ENCODE measurements around the gene NKD2.
"Not testable (repeated sequence)": the region's sequence is repeated elsewhere in the genome, so short reads cannot be mapped to it uniquely, and the experiment has no call there.

The NKD2 gene

DNA sequence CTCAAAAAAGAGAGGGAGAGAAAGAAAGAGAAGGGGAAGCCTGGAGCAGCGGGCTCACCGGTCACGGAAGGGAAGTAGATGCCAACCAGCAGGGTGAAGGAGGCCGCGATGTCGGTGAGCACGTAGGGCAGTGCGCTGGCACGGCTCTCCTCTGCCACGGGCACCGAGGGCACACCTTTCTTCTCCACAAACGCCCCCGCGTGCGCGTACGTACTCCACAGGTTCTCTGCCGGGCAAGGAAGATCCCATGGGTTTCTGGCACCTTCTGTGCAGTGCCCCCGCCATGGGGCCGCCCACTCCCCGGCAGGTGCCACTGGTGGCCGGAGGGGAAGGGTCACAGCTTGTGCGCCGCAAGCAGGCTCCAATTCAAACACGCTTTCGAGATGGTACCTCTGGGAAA is 72.9 kb downstream of the NKD2 start:
- DNase-seq, result no peak
- no peak overlapping the region for H2AFZ ChIP-seq (ENCODE audit: low read length)
- H3K9me2 ChIP-seq (replicated peaks; ENCODE audit: insufficient read depth, low read length), result no peaks in the 10 kb centered on the region
- H3K27me3 ChIP-seq (replicated peaks; ENCODE audit: insufficient read depth, low read length), result no peaks in the 10 kb centered on the region
- no peaks in the 10 kb centered on the region for H3K36me3 ChIP-seq (replicated peaks; ENCODE audit: insufficient read depth, low read length)
- no peak overlapping the region for H3K27ac ChIP-seq (ENCODE audit: low read length)
- no peaks in the 10 kb centered on the region for H3K4me1 ChIP-seq (ENCODE audit: low read length)
- no peak overlapping the region for H3K9ac ChIP-seq (ENCODE audit: low read length)
- TF ChIP-seq, protein P1, sequence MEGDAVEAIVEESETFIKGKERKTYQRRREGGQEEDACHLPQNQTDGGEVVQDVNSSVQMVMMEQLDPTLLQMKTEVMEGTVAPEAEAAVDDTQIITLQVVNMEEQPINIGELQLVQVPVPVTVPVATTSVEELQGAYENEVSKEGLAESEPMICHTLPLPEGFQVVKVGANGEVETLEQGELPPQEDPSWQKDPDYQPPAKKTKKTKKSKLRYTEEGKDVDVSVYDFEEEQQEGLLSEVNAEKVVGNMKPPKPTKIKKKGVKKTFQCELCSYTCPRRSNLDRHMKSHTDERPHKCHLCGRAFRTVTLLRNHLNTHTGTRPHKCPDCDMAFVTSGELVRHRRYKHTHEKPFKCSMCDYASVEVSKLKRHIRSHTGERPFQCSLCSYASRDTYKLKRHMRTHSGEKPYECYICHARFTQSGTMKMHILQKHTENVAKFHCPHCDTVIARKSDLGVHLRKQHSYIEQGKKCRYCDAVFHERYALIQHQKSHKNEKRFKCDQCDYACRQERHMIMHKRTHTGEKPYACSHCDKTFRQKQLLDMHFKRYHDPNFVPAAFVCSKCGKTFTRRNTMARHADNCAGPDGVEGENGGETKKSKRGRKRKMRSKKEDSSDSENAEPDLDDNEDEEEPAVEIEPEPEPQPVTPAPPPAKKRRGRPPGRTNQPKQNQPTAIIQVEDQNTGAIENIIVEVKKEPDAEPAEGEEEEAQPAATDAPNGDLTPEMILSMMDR (IDR thresholded peaks at IDR 0.05; ENCODE audit: low read length), result no peak
- no peak for TF ChIP-seq EZH2phosphoT487 (IDR thresholded peaks at IDR 0.05; ENCODE audit: low read length)
- TF ChIP-seq EZH2 (optimal IDR thresholded peaks at IDR 0.05; ENCODE audit: low read depth, low read length), result no peak
- H3K4me2 ChIP-seq (ENCODE audit: low read depth, low read length), result no peak overlapping the region
- no peaks in the 10 kb centered on the region for H3F3A ChIP-seq (ENCODE audit: insufficient read depth, low read length)
- H3K9me3 ChIP-seq (replicated peaks; ENCODE audit: insufficient read depth, low read length), result no peaks in the 10 kb centered on the region
- H3K79me2 ChIP-seq (ENCODE audit: low read length), result no peaks in the 10 kb centered on the region
- H4K20me1 ChIP-seq (ENCODE audit: insufficient read depth, low read length), result no peaks in the 10 kb centered on the region
- H3K4me3 ChIP-seq (ENCODE audit: low read length), result no peak overlapping the region

DNA sequence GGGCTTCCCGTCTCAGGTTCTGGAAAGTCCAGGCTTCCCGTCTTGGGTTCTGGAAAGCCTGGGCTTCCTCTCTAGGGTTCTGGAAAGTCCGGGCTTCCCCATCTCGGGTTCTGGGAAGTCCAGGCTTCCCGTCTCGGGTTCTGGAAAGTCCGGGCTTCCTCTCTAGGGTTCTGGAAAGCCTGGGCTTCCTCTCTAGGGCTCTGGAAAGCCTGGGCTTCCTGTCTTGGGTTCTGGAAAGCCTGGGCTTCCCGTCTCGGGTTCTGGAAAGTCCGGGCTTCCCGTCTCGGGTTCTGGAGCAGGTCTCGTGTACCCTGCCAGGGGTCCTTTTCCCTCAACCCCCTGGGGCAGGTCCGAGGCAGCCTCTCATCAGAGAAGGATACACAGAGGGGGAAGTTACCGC is 74.4 kb downstream of the NKD2 start:
- not testable (repeated sequence) for H3K4me1 ChIP-seq (ENCODE audit: low read length); DNase-seq; H3K27me3 ChIP-seq (replicated peaks; ENCODE audit: insufficient read depth, low read length); H3F3A ChIP-seq (ENCODE audit: insufficient read depth, low read length); H4K20me1 ChIP-seq (ENCODE audit: insufficient read depth, low read length); H3K4me2 ChIP-seq (ENCODE audit: low read depth, low read length); H3K9me3 ChIP-seq (replicated peaks; ENCODE audit: insufficient read depth, low read length); H3K79me2 ChIP-seq (ENCODE audit: low read length); H2AFZ ChIP-seq (ENCODE audit: low read length); H3K9ac ChIP-seq (ENCODE audit: low read length); H3K9me2 ChIP-seq (replicated peaks; ENCODE audit: insufficient read depth, low read length); H3K4me3 ChIP-seq (ENCODE audit: low read length); H3K36me3 ChIP-seq (replicated peaks; ENCODE audit: insufficient read depth, low read length); H3K27ac ChIP-seq (ENCODE audit: low read length)

DNA sequence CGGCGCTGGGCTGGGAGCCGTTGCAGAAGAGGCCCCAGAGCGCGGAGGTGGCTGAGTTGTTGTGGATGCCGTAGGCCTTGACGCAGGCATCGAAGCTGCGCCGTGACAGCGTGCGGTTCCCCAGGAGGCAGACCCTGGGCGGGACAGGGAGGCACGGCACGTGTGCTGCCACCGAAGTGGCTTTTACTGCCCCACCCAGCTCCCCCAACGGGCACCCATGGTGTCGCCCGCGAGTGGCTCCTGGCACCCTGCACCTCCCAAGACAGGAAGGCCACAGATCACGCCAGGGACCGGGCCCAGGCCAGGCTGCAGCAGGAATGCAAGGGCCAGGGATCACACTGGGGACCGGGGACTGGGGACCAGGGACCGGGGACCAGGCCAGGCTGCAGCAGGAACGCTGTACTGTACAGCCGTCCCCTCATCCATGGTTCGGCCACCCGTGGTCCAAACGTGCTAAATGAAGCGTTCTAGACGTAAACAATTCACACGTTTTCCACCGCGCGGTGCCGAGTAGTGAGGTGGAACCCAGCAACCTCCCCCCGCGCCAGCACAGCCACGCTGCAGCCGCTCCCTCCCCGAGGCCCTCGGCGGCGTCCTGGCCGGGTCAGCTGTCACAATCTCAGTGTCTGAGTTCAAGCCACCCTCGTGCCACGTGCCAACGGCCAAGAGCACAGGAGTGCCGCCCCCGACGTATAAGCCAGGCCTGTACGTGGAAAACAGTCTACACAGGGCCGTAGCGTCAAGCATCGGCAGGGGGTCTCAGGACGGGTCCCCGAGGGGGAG is 75.4 kb downstream of the NKD2 start:
- H3K9ac ChIP-seq (ENCODE audit: low read length), result no peak overlapping the region
- no peaks in the 10 kb centered on the region for H3K36me3 ChIP-seq (replicated peaks; ENCODE audit: insufficient read depth, low read length)
- no peaks in the 10 kb centered on the region for H3K4me1 ChIP-seq (ENCODE audit: low read length)
- H3K4me2 ChIP-seq (ENCODE audit: low read depth, low read length), result no peak overlapping the region
- no peaks in the 10 kb centered on the region for H4K20me1 ChIP-seq (ENCODE audit: insufficient read depth, low read length)
- no peak overlapping the region for H3K27ac ChIP-seq (ENCODE audit: low read length)
- H3K4me3 ChIP-seq (ENCODE audit: low read length), result no peak overlapping the region
- H3F3A ChIP-seq (ENCODE audit: insufficient read depth, low read length), result no peaks in the 10 kb centered on the region
- no peak for DNase-seq
- no peak overlapping the region for H2AFZ ChIP-seq (ENCODE audit: low read length)
- no peaks in the 10 kb centered on the region for H3K9me3 ChIP-seq (replicated peaks; ENCODE audit: insufficient read depth, low read length)
- TF ChIP-seq EZH2phosphoT487 (IDR thresholded peaks at IDR 0.05; ENCODE audit: low read length), result no peak
- TF ChIP-seq, protein P1 (IDR thresholded peaks at IDR 0.05; ENCODE audit: low read length), result no peak
- no peak for TF ChIP-seq EZH2 (optimal IDR thresholded peaks at IDR 0.05; ENCODE audit: low read depth, low read length)
- no peaks in the 10 kb centered on the region for H3K27me3 ChIP-seq (replicated peaks; ENCODE audit: insufficient read depth, low read length)
- H3K9me2 ChIP-seq (replicated peaks; ENCODE audit: insufficient read depth, low read length), result no peaks in the 10 kb centered on the region
- no peaks in the 10 kb centered on the region for H3K79me2 ChIP-seq (ENCODE audit: low read length)

DNA sequence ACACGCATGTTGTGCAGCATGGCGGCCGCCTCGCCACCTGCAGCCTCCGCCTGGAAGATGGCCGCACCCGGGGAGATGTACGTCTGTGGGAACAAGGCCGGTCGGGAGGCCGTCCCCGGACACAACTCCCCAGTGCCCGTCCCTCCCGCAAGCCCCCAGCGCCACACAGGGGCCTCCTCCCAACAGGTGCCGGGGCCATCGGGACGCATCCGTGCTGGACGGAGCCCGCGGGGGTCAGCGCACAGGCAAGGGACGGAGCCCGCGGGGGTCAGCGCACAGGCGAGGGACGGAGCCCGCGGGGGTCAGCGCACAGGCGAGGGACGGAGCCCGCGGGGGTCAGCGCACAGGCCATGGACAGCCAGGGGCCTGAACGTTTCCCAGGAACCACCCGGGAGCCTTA is 76.8 kb downstream of the NKD2 start:
- Histone ChIP-seq H3K4me3 (ENCODE audit: low read length) (no peak overlapping the region), H3K27me3 (replicated peaks; ENCODE audit: insufficient read depth, low read length) (no peaks in the 10 kb centered on the region), H3F3A (ENCODE audit: insufficient read depth, low read length) (no peaks in the 10 kb centered on the region), H3K4me2 (ENCODE audit: low read depth, low read length) (no peak overlapping the region), H3K36me3 (replicated peaks; ENCODE audit: insufficient read depth, low read length) (no peaks in the 10 kb centered on the region), H4K20me1 (ENCODE audit: insufficient read depth, low read length) (no peaks in the 10 kb centered on the region), H3K9ac (ENCODE audit: low read length) (no peak overlapping the region), H3K79me2 (ENCODE audit: low read length) (no peaks in the 10 kb centered on the region), H3K27ac (ENCODE audit: low read length) (no peak overlapping the region), H2AFZ (ENCODE audit: low read length) (no peak overlapping the region), H3K9me3 (replicated peaks; ENCODE audit: insufficient read depth, low read length) (no peaks in the 10 kb centered on the region), H3K9me2 (replicated peaks; ENCODE audit: insufficient read depth, low read length) (no peaks in the 10 kb centered on the region), H3K4me1 (ENCODE audit: low read length) (no peaks in the 10 kb centered on the region)
- TF ChIP-seq EZH2phosphoT487 (IDR thresholded peaks at IDR 0.05; ENCODE audit: low read length) (no peak), EZH2 (optimal IDR thresholded peaks at IDR 0.05; ENCODE audit: low read depth, low read length) (no peak)
- TF ChIP-seq, protein P1 (IDR thresholded peaks at IDR 0.05; ENCODE audit: low read length), result no peak
- no peak for DNase-seq

All from MM.1S (cell line).